Stomach smooth muscle (tissue), 2 donors: ENCODE data around the gene SLC2A9.

Experiments used
- H3K27ac ChIP-seq: one replicate; pipeline ENCODE4 v1.7.0; 2013; ENCODE audit warnings: mild to moderate bottlenecking, low read length, inconsistent platforms
- H3K27me3 ChIP-seq, 2 donors: one replicate each; pipeline ENCODE4 v1.7.0; 2013; ENCODE audit warnings: low read length in 2 of 2; ENCODE audit not compliant: insufficient read depth in 2 of 2, control insufficient read depth in 1 of 2
- H3K36me3 ChIP-seq, 2 donors: one replicate each; pipeline ENCODE4 v1.7.0; 2013; ENCODE audit warnings: low read length in 2 of 2; ENCODE audit not compliant: control insufficient read depth in 2 of 2, insufficient read depth in 2 of 2
- H3K4me1 ChIP-seq: one replicate; pipeline ENCODE4 v1.7.0; 2013; ENCODE audit warnings: low read length; ENCODE audit not compliant: control insufficient read depth, insufficient read depth
- H3K4me3 ChIP-seq, 2 donors: one replicate each; pipeline ENCODE4 v1.7.0; 2013; ENCODE audit warnings: low read length in 2 of 2
- H3K9ac ChIP-seq, 2 donors: one replicate each; pipeline ENCODE4 v1.7.0; 2013; ENCODE audit warnings: low read length in 2 of 2, mild to moderate bottlenecking in 1 of 2
- H3K9me3 ChIP-seq, 2 donors: one replicate each; pipeline ENCODE4 v1.7.0; 2013; ENCODE audit warnings: low read length in 2 of 2; ENCODE audit not compliant: control insufficient read depth in 2 of 2
- donor health status: healthy.
- donor health status: Pancreatic carcinoma.

SLC2A9 gene

DNA sequence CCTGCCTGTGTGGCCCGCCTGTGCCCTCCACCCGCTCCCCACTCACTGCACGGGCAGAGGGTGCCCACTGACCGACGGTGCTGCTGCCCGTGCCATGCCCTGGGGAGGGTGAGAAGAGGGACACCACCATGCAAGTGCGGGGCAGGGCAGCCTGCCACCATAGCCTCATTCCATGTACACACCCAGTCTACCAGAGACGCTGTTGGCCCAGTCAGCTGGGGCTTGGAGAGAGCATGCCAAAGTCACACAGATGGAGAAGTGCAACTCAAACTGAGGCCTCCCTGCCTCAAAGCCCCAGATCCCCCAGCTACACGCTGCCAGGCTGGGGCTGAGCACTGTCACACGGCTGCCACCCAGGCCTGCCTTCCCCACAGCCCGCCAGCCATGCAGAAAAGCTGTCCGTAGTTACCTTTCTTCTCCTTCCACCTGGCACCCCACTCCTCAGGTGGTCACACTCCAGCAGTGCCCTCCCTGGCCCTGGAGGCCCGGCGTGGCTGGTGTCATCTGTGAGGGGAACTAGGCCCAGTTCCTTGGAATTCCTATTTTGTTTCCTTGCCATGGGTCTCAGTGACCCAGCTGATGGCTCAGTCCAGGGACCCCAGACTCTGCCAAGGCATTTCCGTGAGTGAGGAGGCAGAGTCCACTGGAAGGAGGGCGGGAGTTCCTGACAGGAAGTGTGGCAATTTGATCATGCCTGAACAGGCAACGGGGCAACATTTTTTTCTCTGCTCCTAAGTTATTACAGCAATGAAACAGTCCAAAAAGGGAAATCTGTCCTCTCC lies at the start of gene SLC2A9:
SLC2A9 (minus strand) TSS at position 627 of the 782 bp plus-strand sequence; CDS start at position 559, 68 bp downstream.
- peaks cover 20% of the 10 kb centered on the region for H3K4me1 ChIP-seq
- H3K27ac ChIP-seq, result peak within 1 kb of the TSS; percentile 24
- no peak within 1 kb of the TSS for H3K9ac ChIP-seq

DNA sequence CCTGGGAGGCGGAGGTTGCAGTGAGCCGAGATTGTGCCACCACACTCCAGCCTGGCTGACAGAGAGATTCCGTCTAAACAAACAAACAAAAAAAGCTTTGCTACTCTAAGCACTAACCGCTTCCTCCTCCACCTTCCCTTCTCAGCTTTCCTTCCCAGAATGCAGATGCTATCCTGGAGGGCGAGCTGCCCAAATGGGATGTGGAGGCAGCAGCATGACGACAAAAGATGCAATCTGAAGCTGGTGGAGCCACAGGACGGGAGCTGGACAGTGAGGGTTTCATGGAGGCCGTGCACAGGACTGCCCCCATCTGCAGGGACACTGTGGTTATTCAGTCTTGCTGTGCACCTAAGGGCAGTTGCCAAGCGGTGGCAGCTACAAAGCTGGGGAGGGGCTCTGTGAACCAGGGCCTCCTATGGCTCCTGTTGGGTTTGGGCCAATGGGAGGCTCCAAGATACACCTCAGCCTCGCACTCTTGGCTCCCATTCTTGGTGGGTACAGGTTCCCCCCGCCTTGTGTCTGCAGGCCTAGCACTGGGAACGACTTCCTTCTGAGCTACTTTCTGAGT lies 47.9 kb upstream of the SLC2A9 start:
- Histone ChIP-seq H3K36me3 (peaks cover 19 to 43% of the 10 kb centered on the region in 2 donors), H3K27ac (no peak overlapping the region), H3K9ac (no peak overlapping the region), H3K9me3 (no peaks in the 10 kb centered on the region), H3K27me3 (no peaks in the 10 kb centered on the region), H3K4me1 (no peaks in the 10 kb centered on the region), H3K4me3 (no peak overlapping the region)

More for the DNA sequence above, at the start of gene SLC2A9:
- Histone ChIP-seq H3K9me3 (no peaks in the 10 kb centered on the region), H3K27me3 (no peaks in the 10 kb centered on the region), H3K4me3 (no peak within 1 kb of the TSS), H3K36me3 (no peaks in the 10 kb centered on the region)

DNA sequence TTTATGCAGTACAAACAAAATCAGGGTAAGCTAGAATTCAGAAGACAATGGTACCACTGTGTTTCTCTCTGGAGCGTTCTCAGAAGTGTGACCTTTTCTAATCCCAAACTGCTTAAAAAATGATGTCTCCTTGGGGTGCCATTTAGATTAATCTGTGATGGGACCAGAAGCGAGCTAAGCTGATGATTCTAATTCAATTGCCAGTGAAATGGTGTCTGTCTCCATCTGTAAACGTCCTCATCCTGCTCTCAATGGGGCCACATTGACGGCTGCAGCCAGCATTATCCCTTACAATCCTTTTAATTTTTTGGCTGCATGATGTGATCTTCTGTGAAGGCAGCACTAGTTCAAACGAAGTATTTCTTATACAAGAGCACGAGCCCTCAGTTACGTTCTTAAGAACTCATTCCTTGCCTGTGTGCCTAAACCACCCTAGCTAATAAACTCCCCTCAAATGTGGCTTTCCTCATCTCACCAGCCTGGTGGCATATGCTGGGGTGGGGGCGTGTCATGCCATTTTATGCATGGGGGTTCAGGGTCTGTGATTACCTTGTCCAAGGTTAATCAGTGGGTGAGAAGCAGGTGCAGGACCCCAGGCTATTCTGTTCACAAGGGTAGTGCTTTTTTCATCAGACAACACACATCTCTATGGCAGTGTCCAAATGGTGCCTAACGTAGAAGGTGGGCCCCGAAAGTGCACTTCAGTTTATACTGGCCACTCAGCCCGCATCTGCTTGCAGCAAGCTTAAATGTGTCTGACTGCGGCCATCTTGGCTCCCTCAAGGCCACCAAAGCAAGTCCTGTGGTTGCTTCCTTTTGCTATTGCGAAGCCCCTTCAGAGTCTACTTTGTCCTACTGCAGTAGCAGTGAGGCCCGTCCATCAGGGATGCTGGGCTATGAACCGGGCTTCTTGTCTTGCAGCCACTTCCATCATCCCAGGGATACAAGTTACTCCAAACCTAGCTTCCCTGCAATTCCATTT lies 45.7 kb upstream of the SLC2A9 start:
- Histone ChIP-seq H3K4me3 (no peak overlapping the region), H3K36me3 (peaks cover 17 to 28% of the 10 kb centered on the region in 2 donors), H3K9ac (peak overlapping the region in 1 of 2 donors; percentile 13), H3K9me3 (no peaks in the 10 kb centered on the region), H3K27ac (no peak overlapping the region), H3K27me3 (no peaks in the 10 kb centered on the region), H3K4me1 (peaks cover 9% of the 10 kb centered on the region)

DNA sequence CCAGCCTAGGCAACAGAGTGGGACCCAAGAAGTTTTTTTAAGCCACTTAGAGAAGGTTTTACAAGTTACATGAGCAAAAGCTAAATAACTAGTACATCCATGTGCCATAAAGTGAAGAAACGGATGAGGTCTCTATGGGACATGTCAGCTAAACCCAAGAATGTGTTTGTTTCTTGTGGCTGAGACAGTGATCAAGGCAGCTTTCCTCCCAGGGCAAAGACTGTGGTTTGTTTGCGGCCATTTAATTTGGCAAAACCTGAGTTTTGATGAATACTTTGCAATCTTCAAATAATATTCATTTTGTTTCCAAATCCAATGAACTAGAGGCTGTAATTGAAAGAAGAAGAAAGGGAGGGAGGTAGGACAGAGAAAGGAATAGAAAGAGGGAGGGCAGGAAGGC lies 44.9 kb upstream of the SLC2A9 start:
- no peak overlapping the region for H3K9ac ChIP-seq
- H3K27ac ChIP-seq, result no peak overlapping the region
- H3K27me3 ChIP-seq, result no peaks in the 10 kb centered on the region
- no peak overlapping the region for H3K4me3 ChIP-seq
- H3K36me3 ChIP-seq, result peaks cover 17 to 27% of the 10 kb centered on the region in 2 donors
- peaks cover 9% of the 10 kb centered on the region for H3K4me1 ChIP-seq
- H3K9me3 ChIP-seq, result no peaks in the 10 kb centered on the region

DNA sequence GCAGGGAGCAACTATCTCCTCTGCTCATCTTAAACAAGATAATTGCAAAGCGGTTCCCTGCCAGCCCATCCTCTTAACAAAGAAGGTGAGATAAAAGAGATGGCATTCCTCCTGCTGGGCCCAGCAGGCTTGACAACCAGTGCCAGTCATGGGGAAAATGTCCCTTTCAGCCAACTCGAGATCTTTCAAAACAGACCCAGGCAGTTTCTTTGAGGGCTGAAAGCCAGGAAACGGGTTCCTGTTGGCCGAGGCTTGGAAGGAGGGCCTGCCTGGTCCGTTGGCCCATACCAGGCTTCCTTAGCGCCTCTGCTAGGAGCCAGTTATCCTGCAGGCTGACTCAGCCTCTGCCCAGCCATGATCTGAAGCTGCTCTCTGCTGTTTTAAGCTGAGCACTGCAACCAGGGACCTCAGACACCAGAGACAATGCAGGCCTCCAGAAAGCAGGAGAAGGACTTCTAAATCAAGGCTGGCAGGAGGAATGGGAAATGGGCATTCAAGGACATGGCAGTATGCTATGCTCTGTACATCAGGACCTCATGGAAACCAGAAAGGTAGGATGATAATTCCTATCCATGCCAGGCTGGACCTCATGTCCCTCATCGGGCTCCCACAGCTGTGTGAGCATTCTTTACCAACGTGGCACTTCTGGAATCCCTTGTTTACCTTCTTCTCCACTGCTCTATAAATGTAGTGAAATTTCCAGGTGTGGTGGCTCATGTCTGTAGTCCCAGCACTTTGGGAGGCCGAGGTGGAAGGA lies 42.4 kb upstream of the SLC2A9 start:
- Histone ChIP-seq H3K4me3 (no peak overlapping the region), H3K36me3 (peaks cover 11 to 24% of the 10 kb centered on the region in 2 donors), H3K9ac (no peak overlapping the region), H3K27ac (no peak overlapping the region), H3K27me3 (no peaks in the 10 kb centered on the region), H3K4me1 (peaks cover 9% of the 10 kb centered on the region), H3K9me3 (no peaks in the 10 kb centered on the region)

DNA sequence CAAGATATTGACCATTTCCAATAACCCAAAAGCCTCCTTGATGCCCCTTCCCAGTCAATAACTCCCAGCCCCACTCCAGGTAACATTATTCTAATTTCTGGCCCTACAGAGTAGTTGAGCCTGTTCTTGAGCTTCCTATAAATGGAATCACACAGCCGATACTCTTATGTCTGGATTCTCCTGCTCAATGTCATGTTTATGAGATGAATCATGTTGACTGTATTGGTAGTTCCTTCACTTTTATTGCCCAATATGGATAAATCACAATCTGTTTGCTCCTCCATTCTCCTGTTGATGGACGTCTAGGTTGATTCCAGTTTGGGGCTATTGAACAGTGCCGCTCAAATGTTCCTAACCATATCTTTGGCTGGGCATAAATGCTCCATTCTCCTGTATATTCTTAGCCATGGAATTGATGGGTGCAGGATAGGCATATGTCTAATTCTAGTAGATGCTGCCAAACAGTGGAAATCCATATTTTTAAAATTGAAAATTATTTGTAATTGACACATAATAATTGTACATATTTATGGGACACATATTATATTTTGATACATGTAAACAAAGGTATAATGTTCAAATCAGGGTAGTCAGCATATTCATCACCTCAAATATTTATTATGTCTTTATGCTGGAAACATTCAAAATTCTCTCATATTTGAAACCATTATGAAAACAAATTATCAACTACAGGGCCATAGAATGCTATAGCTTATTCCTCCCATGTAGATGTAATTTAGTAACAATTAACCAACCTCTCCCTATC lies 40.5 kb upstream of the SLC2A9 start:
- Histone ChIP-seq H3K27me3 (no peaks in the 10 kb centered on the region), H3K27ac (no peak overlapping the region), H3K4me1 (peaks cover 9% of the 10 kb centered on the region)

DNA sequence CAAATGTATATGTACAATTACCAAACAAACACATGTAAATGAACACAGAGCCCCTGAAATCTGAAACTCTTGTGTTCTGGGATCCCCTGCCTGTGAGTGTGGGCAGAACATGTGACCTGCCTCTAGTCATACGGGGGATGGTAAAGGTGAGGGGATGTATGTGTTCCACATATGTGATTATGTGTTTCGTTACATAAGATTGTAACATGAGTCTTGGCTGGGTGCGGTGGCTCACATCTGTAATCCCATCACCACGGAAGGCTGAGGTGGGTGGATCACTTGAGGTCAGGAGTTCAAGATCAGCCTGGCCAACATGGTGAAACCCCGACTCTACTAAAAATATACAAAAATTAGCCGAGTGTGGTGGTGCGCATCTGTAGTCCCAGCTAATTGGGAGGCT lies 37.1 kb upstream of the SLC2A9 start:
- Histone ChIP-seq H3K36me3 (no peaks in the 10 kb centered on the region), H3K27ac (no peak overlapping the region), H3K9me3 (no peaks in the 10 kb centered on the region), H3K4me3 (no peak overlapping the region), H3K4me1 (peaks cover 7% of the 10 kb centered on the region), H3K27me3 (no peaks in the 10 kb centered on the region), H3K9ac (no peak overlapping the region)

More for the DNA sequence above, 40.5 kb upstream of the SLC2A9 start:
- Histone ChIP-seq H3K4me3 (no peak overlapping the region), H3K36me3 (peaks cover 8 to 10% of the 10 kb centered on the region in 2 donors), H3K9ac (no peak overlapping the region), H3K9me3 (no peaks in the 10 kb centered on the region)

DNA sequence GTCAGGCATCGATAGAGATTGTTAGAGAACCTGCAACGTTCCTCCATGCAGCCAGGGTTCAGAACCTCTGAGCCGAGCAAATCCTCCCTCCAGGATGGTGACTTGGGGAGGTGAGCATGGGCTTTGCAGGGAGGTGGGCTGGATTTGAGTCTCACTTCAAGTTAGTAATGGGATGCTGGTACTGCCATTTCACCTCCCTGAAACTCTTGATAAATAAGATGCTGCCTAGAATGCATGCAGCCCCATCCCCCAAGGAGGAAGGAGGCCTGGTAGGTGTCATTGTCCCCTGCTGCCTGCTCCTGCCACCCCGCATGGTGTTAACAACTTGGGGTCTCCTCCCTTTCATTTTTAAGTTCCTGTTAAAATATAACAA lies 35.7 kb upstream of the SLC2A9 start:
- Histone ChIP-seq H3K9ac (no peak overlapping the region), H3K36me3 (no peaks in the 10 kb centered on the region), H3K27ac (no peak overlapping the region), H3K4me1 (peaks cover 4% of the 10 kb centered on the region), H3K9me3 (no peaks in the 10 kb centered on the region), H3K4me3 (no peak overlapping the region), H3K27me3 (no peaks in the 10 kb centered on the region)

DNA sequence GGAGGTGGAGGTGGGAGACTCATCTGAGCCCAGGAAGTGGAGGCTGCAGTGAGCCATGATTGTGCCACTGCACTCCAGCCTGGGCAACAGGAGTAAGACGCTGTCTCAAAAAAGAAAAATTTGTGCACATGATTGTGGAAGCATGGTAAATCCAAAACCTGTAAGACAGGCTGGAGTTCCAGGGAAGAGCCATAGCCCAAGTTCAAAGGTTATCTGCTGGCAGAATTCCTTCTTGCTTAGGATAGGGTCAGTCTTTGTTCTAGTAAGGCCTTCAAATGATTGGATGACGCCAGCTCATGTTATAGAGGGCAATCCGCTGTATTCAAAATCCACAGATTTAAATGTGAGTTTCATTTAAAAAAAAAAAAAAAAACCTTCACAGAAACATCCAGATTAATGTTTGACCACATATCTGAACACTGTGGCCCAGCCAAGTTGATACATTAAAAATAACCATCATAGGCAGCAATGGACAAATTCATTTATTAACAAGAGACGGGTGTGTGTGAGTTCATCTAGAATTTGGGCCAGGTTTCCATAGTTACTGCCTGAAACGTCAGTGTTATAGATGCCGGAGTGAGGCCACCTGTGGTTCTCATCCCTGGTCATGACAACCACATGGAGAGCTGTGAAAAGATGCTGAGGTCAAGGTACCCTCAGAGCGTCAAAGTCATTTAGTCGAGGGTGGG lies 35.2 kb upstream of the SLC2A9 start:
- Histone ChIP-seq H3K27me3 (no peaks in the 10 kb centered on the region), H3K4me3 (no peak overlapping the region), H3K36me3 (no peaks in the 10 kb centered on the region), H3K4me1 (peaks cover 4% of the 10 kb centered on the region), H3K27ac (no peak overlapping the region), H3K9ac (no peak overlapping the region), H3K9me3 (no peaks in the 10 kb centered on the region)
